HG02943 (cell line): ENCODE results near the gene CYP11A1.

Source experiments
- ATAC-seq: cut with Tn5 transposase; IDR thresholded peaks from one replicate; pipeline ENCODE4 v1.9.1; 2021; ENCODE audit warnings: mild to moderate bottlenecking, low read depth, moderate library complexity; ENCODE audit not compliant: unreplicated experiment

CYP11A1 gene

DNA sequence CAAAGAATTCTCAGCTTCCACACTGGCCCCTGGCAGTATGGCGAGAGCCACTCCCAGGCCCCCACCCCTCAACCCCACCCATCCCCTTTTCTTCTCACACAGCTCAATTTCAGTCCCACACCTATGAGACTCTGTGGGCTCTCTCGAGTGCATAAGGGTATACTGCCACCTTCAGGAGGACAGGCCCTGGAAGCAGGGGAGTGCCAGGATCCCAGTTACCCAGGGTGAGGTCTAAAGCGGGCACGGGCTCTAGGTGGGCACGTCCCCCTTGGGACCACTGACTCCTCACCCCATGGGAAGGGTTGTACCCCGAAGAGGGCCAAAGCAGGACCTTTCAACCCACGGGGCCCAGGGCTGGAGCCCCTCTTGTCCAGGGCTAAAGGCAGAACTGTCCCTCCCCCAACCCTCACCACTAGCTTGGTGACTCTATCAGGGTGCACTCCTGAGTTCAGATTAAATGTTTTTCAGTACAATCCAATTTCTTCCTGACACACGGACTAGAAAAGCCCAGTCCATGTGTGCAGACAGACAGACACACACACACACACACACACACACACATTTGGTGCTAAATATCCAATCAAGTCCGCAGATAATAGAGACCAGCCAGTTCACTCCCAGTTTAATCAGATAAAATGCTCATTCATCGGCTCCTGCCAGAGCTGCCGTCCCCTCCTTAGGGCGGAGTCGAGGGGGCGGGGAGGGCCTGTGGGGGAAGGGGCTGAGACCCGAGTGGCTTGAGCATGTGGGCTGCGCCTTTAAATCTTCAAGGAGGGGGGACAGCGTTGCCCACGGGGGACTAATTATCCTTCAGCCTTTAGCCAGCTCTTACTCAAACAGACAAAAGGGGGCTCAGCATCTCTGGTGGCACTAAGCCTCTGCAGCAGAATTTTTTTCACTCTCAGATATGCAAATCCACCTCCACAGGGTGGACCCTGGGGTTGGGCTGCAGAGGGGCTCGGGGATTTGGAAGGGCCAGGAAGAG is 59.3 kb downstream of the CYP11A1 start:
- ATAC-seq: no peak

GRCh38 chr15:74306781-74307217 is 60.6 kb downstream of the CYP11A1 start:
- ATAC-seq: no peak

DNA sequence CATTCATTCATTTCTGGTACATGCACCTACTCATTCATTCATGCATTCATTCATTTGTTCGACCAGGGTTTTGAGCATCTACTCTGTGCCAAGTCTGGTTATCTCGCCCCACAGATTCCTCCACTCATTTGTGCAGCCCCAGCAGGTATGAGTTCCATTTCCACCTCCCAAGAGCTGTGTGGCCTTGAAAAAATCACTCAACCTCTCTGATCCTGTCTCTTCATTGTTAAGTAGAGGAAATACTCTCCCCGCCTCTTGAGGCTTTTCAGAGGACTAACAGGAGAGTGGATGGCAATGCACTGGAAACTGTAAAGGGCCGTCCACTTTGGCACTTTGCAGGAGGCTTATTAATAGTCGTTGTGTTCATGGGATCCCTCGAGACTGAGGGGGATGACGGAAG is 61.8 kb downstream of the CYP11A1 start:
- ATAC-seq: no peak

DNA sequence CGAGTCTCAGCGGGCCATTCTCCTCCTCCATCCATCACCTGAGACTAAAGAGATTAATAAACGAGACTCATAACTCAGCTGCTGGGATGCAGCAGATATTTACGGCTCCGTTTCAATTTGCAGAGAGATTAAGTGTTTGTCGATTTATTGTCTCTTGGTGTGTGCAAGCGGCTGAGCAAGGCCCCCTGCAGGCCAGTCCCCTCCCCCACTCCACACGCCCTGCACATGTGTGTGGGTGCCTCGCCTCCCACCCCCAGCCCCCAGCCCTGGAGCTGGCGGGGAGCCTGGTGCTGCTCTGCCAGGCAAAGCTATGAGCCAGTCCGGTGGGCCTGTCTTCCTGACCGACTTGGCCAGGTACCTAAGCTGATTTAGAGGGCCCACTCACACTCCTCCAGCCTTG is 63.0 kb downstream of the CYP11A1 start:
- no peak for ATAC-seq

GRCh38 chr15:74303741-74304309 is 63.6 kb downstream of the CYP11A1 start:
- no peak for ATAC-seq

DNA sequence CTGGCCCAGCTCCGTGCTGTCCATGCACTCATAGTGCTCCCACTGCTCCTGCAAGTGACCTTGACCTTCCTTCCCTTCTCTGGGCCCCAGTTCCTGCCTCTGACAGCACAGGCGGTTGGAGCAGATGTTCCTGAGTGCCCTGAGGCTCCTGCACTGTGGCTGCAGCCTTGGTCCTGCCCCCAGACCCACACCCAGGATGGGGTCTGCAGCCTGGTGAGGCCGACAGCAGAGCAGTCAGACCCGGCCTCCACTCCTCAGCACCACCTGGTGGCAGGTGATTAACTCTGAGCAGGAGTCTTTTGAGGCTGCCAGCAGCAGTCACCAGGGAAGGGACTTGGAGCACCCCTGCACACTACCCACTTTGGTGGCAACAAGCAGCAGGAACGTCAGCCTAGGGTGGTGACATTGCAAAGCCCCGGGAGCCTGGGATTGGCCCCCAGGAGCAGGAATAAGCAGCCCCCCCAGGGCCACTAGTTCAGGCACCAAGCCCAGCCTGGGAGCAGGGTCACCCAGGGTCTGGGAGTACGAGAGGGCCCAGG is 64.6 kb downstream of the CYP11A1 start:
- no peak for ATAC-seq

DNA sequence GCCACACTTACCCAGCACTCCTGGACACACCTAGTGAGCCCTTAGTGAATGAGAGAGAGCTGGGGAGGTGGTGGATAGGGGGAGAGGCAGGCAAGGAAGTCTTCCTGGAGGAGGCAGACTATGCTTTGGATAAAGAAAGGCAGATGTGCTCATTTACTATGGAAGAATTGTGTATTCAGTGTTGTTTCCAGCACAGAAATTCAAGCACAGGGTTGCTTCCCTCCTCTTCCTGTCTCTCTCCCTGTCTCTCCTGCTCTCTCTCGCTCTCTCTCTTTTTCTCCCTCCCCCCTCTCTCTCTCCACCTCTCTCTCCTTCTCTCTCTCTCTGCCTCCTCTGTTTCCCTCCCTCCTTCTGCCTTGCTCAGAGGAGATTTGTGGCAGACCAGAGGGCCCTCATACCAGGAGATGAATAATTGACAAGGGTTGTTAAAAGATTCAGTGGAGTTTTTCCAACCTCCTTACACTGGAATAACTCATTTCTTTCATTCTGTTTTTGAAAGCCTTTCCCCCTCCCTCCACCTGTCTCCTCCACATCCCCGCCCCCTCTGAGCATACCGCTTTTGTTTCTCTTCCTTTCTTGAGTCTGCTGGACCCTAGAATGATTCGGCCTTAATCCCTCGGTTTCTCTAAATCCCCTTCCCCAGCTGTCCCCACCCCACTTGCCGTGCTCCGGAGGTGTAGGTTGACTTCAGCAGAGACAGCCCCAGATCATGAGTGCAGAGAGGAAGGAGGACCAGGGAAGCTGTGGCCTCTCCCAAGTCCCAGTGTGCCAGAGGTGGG is 65.7 kb downstream of the CYP11A1 start:
- ATAC-seq: no peak

GRCh38 chr15:74300057-74300795 is 67.2 kb downstream of the CYP11A1 start:
- no peak for ATAC-seq

GRCh38 chr15:74297887-74298286 is 69.6 kb downstream of the CYP11A1 start:
- no peak for ATAC-seq

GRCh38 chr15:74295800-74296199 is 71.6 kb downstream of the CYP11A1 start:
- no peak for ATAC-seq

DNA sequence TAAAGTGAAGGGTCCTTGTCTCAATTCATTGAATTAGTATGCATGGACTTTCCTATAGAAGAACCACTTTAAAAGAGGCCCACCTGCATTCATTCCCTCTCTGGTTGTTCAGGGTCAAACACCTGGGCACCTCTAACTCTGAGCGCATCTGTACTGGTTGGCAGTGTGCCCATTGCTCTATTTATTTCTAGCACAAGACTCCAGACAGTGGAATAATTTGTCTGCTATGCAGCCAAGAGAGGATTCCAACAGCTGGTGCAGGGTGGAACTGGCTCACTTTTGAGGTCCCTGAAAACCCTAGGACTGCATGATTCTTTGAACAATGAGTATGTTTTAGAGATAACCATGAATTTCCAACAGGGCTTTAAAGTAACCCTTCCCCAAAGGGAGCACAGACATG is 73.4 kb downstream of the CYP11A1 start:
- ATAC-seq: no peak

- ATAC-seq: no peak
These were observed 74.2 kb downstream of the CYP11A1 start for GRCh38 chr15:74293021-74293810.

GRCh38 chr15:74291101-74292071 is 76.1 kb downstream of the CYP11A1 start:
- ATAC-seq: no peak

DNA sequence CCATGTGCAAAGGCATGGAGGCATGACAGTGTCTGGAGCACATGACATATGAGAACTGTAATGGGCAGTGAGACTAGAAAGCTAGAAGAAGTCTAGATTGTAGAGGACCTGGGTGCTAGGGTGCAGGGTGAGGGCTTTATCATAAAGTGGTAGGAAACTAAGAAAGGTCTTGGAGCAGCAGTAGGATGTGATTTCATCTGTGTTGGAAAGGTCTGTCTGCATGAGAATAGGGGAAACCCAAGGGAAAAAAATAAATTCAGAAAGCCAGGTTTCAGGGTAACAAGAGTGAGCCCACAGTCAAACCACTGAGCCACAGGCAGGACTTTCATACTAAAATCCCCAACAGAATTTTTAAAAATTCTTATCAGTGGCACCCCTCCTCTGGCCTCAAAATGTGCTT is 76.8 kb downstream of the CYP11A1 start:
- no peak for ATAC-seq

DNA sequence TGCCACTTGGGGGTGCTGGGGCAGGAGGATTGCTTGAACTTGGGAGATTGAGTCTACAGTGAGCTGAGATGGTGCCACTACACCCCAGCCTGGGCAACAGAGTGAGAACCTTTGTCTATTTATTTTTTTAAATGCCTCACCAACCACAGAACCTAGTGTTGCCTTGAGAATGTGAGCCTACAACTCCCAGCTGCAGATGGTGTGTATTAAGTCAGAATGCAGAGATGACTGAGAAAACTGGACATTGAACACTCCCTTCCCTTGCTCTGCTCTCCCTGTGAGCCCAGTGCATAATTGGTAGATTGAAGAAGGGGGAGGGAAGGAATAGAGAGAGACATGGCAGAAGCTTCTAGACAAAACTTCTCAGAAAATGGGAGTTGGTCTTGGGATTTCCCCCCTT is 77.8 kb downstream of the CYP11A1 start:
- ATAC-seq: no peak
